GM12878 (cell line): Measurements from ENCODE around the gene SLC13A3. TPM values are rescaled to one million over a fixed set of nuclear protein-coding genes. Genes with fewer than 3 reads are reported as not detected.

Experiments
- ATAC-seq: fragments of 200-7000 bp; cut with Tn5 transposase; 3 replicates; pipeline ENCODE4 v1.9.1; 2020; ENCODE audit warnings: mild to moderate bottlenecking, moderate library complexity
- BruUV-seq: library from RNA; stranded (reverse); fragments of 400-500 nt; replicated peaks from 2 replicates; lab custom pipeline; 2021; lab: Mats Ljungman, UMichigan
- CTCF ChIA-PET: fragments of 300-600 bp; sonication (Branson Sonifier 250); formaldehyde crosslinking; extraction: SDS; loops from one replicate; lab custom pipeline; 2021; ENCODE audit warnings: inconsistent platforms; lab: Yijun Ruan, JAX
- POLR2A ChIA-PET: fragments of 350-600 bp; formaldehyde crosslinking; extraction: SDS; loops from one replicate; lab custom pipeline; 2021; ENCODE audit warnings: inconsistent platforms; lab: Charles Lee
- RAD21 ChIA-PET: fragments of 300-600 bp; sonication (Branson Sonifier 250); formaldehyde crosslinking; loops from one replicate; lab custom pipeline; 2023; ENCODE audit warnings: antibody characterized with exemption; ENCODE audit not compliant: unreplicated experiment; lab: Charles Lee
- SMC1A ChIA-PET: fragments of 300-600 bp; sonication (Branson Sonifier 250); formaldehyde crosslinking; loops from one replicate; lab custom pipeline; 2023; ENCODE audit not compliant: unreplicated experiment, uncharacterized antibody; lab: Charles Lee
- DNase-seq: peaks from one replicate; pipeline ENCODE4 v3.0.0-alpha.2; 2011; ENCODE audit warnings: low read depth, low spot score
- FAIRE-seq: peaks from 3 replicates; lab custom pipeline; 2011; peaks lifted over from hg19 to GRCh38; lab: Jason Lieb, UNC
- H2AFZ ChIP-seq: 2 replicates; pipeline ENCODE4 v1.6.0; 2011; ENCODE audit warnings: low read depth, low read length, control low read depth; ENCODE audit not compliant: control insufficient read depth
- H3K27ac ChIP-seq: 2 replicates; pipeline ENCODE4 v1.5.1; 2011; ENCODE audit warnings: control low read depth; ENCODE audit not compliant: control insufficient read depth, insufficient read depth
- H3K27me3 ChIP-seq, 2 experiments: replicated peaks in 1 of 2; 2 replicates each; pipeline versions ENCODE4 v1.6.0 to v1.6.1; 2011; ENCODE audit warnings: low read length in 1 of 2; ENCODE audit not compliant: control insufficient read depth in 2 of 2, insufficient read depth in 2 of 2
- H3K36me3 ChIP-seq, 2 experiments: 2 replicates each; pipeline ENCODE4 v1.5.1; 2011; ENCODE audit warnings: low read length in 1 of 2; ENCODE audit not compliant: control insufficient read depth in 2 of 2, insufficient read depth in 2 of 2
- H3K4me1 ChIP-seq: 2 replicates; pipeline ENCODE4 v1.6.1; 2011; ENCODE audit warnings: mild to moderate bottlenecking, low read length, moderate library complexity, mixed read lengths; ENCODE audit not compliant: control insufficient read depth, insufficient read depth
- H3K4me2 ChIP-seq: 2 replicates; pipeline ENCODE4 v1.6.0; 2011; ENCODE audit warnings: control low read depth; ENCODE audit not compliant: control insufficient read depth, insufficient read depth
- H3K4me3 ChIP-seq: fragments of 200-600 bp; sonication (generic); 2 replicates; pipeline ENCODE4 v1.5.1; 2016
- H3K79me2 ChIP-seq: 2 replicates; pipeline ENCODE4 v1.6.0; 2011; ENCODE audit warnings: low read length; ENCODE audit not compliant: control insufficient read depth, insufficient read depth
- H3K9ac ChIP-seq: 2 replicates; pipeline ENCODE4 v1.8.0; 2011; ENCODE audit warnings: low read length, control low read depth, mixed read lengths; ENCODE audit not compliant: control insufficient read depth, insufficient read depth
- H3K9me3 ChIP-seq: replicated peaks from 3 replicates; pipeline ENCODE4 v1.5.1; 2011; ENCODE audit warnings: mild to moderate bottlenecking, low read length; ENCODE audit not compliant: control insufficient read depth, insufficient read depth
- H4K20me1 ChIP-seq: 2 replicates; pipeline ENCODE4 v1.6.0; 2011; ENCODE audit not compliant: control insufficient read depth, insufficient read depth
- BCL11A ChIP-seq: IDR thresholded peaks from 2 replicates; pipeline ENCODE4 v1.6.1; 2011; ENCODE audit warnings: low read depth, low read length
- BMI1 ChIP-seq: fragments of 450-650 bp; IDR thresholded peaks from 2 replicates; pipeline ENCODE4 v1.6.1; 2016; ENCODE audit warnings: mild to moderate bottlenecking, moderate library complexity, borderline replicate concordance
- CBX5 ChIP-seq: sonication (generic); IDR thresholded peaks from 2 replicates; pipeline ENCODE4 v1.6.1; 2016; ENCODE audit warnings: low read depth, moderate library complexity, mild to moderate bottlenecking, inconsistent platforms
- IRF5 ChIP-seq: fragments of 450-650 bp; IDR thresholded peaks from 2 replicates; pipeline ENCODE4 v1.6.1; 2017; ENCODE audit warnings: borderline replicate concordance
- JUNB ChIP-seq: IDR thresholded peaks from 2 replicates; pipeline ENCODE4 v1.6.1; 2016; ENCODE audit warnings: antibody characterized with exemption, mild to moderate bottlenecking
- MEF2A ChIP-seq: IDR thresholded peaks from 2 replicates; pipeline ENCODE4 v1.6.1; 2011; ENCODE audit warnings: low read depth, mild to moderate bottlenecking, low read length, moderate library complexity; ENCODE audit not compliant: insufficient read depth
- MLLT1 ChIP-seq: fragments of 450-650 bp; IDR thresholded peaks from 2 replicates; pipeline ENCODE4 v1.6.1; 2016; ENCODE audit warnings: mild to moderate bottlenecking
- MXI1 ChIP-seq: fragments of 150-350 bp; IDR thresholded peaks from 2 replicates; pipeline ENCODE4 v1.6.1; 2011; ENCODE audit warnings: low read depth, mild to moderate bottlenecking, inconsistent platforms, low read length, improper control_type of control experiment
- NR2F1 ChIP-seq: fragments of 450-650 bp; conservative IDR thresholded peaks from 2 replicates; pipeline ENCODE4 v1.6.1; 2017; ENCODE audit warnings: mild to moderate bottlenecking
- POU2F2 ChIP-seq: IDR thresholded peaks from 3 replicates; pipeline ENCODE4 v1.6.1; 2011; ENCODE audit warnings: low read depth, mild to moderate bottlenecking, low read length, borderline replicate concordance
- SRF ChIP-seq, 2 experiments: IDR thresholded peaks; 2 replicates each; pipeline ENCODE4 v1.6.1; 2011; ENCODE audit warnings: low read depth in 2 of 2, low read length in 2 of 2, mild to moderate bottlenecking in 1 of 2, moderate library complexity in 1 of 2
- TBL1XR1 ChIP-seq: IDR thresholded peaks from 2 replicates; pipeline ENCODE4 v1.6.1; 2012; ENCODE audit warnings: low read depth, low read length, improper control_type of control experiment
- USF1 ChIP-seq: IDR thresholded peaks from 2 replicates; pipeline ENCODE4 v1.6.1; 2011; ENCODE audit warnings: borderline replicate concordance, low read depth, mild to moderate bottlenecking, moderate library complexity, mixed read lengths, low read length; ENCODE audit not compliant: insufficient read depth; ENCODE audit errors: extremely low read length
- USF2 ChIP-seq: IDR thresholded peaks from 2 replicates; pipeline ENCODE4 v1.6.1; 2011; ENCODE audit warnings: low read depth, low read length, improper control_type of control experiment, borderline replicate concordance
- YY1 ChIP-seq: IDR thresholded peaks from 2 replicates; pipeline ENCODE4 v1.6.1; 2011; ENCODE audit warnings: low read depth, mild to moderate bottlenecking, low read length
- ZNF24 ChIP-seq: fragments of 450-650 bp; IDR thresholded peaks from 2 replicates; pipeline ENCODE4 v1.6.1; 2017; ENCODE audit warnings: antibody characterized with exemption, mild to moderate bottlenecking
- WGBS: methylation state at CpG from one replicate; pipeline ENCODE4 v1.1.6; 2016; ENCODE audit warnings: low lambda C conversion rate; ENCODE audit not compliant: insufficient replicate concordance, insufficient coverage; ENCODE audit errors: missing lambda C conversion rate; 5-methylcytosine and 5-hydroxymethylcytosine counted together
- in situ Hi-C: fragments of 300-500 bp; cut with MboI; formaldehyde crosslinking; loops from 9 replicates; pipeline ENCODE4 v1.14.3; 2018; ENCODE audit warnings: mixed read lengths
- intact Hi-C: fragments of 100-400 bp; cut with micrococcal nuclease; formaldehyde crosslinking; loops from one replicate; pipeline ENCODE4 v1.14.2; 2022; ENCODE audit not compliant: unreplicated experiment
- polyA plus RNA-seq, 11 experiments: library from polyadenylated mRNA; depleted of rRNA in 4 of 11; unstranded in 6 of 11; stranded (reverse) in 5 of 11; fragments of >200 nt; fragmentation: Nextera tagmentation in 4 of 11; fragmentation: Illumina TruSeq in 1 of 11; extraction: Ambion mirVana in 4 of 11; extraction: Trizol in 1 of 11; gene quantifications; 1 replicate in 1 of 11; 2 replicates in 10 of 11; pipeline versions ENCODE4 v1.2.1 to v1.2.3, GENCODE V29; 2011 to 2016; ENCODE audit warnings: inconsistent platforms in 2 of 11, missing spikeins in 2 of 11, low read depth in 1 of 11
- total RNA-seq, 4 experiments: library from RNA; depleted of rRNA in 3 of 4; stranded (reverse); fragments of >200 nt in 3 of 4; fragmentation: Illumina TruSeq in 1 of 4; extraction: Trizol in 1 of 4; gene quantifications; 2 replicates each; pipeline versions ENCODE4 v1.2.1 to v1.2.3, GENCODE V29; 2013 to 2021
- TF ChIP-seq, protein P1 (sequence below): IDR thresholded peaks from 2 replicates; pipeline ENCODE4 v1.6.1; 2011; ENCODE audit warnings: borderline replicate concordance, low read depth, mild to moderate bottlenecking, moderate library complexity, low read length; ENCODE audit not compliant: insufficient read depth, poor library complexity, severe bottlenecking

Gene SLC13A3
- total and polyA plus RNA-seq, 10 of the 15 experiments (the other 5 are each of a cell fraction or from before 2014, with no cell fraction given) = 0.03 to 0.76 (median 0.07) TPM; not detected in 4

- Histone ChIP-seq H3K4me1 (no peaks in the 10 kb centered on the region), H3K9ac (no peak overlapping the region), H3K4me2 (no peak overlapping the region), H3K9me3 (no peaks in the 10 kb centered on the region), H3K4me3 (no peak overlapping the region), H3K79me2 (no peaks in the 10 kb centered on the region), H3K27me3 (peaks cover 0 to 2% of the 10 kb centered on the region in 2 experiments; a peak in 2 of 4 replicates), H3K36me3 (no peaks in the 10 kb centered on the region), H3K27ac (no peak overlapping the region), H4K20me1 (no peaks in the 10 kb centered on the region), H2AFZ (no peak overlapping the region)
- TF ChIP-seq MLLT1 (no peak), SRF (IDR thresholded peaks at IDR 0.05; ENCODE audit: low read depth in 2 of 2, low read length in 2 of 2) (no peak), USF1 (no peak), TBL1XR1 (no peak), JUNB (no peak), YY1 (no peak), USF2 (no peak), CBX5 (no peak), MEF2A (no peak), ZNF24 (no peak), MXI1 (no peak), IRF5 (no peak), BCL11A (no peak), POU2F2 (no peak), BMI1 (no peak), NR2F1 (no peak)
- TF ChIP-seq, protein P1, sequence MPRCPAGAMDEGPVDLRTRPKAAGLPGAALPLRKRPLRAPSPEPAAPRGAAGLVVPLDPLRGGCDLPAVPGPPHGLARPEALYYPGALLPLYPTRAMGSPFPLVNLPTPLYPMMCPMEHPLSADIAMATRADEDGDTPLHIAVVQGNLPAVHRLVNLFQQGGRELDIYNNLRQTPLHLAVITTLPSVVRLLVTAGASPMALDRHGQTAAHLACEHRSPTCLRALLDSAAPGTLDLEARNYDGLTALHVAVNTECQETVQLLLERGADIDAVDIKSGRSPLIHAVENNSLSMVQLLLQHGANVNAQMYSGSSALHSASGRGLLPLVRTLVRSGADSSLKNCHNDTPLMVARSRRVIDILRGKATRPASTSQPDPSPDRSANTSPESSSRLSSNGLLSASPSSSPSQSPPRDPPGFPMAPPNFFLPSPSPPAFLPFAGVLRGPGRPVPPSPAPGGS = no peak
- FAIRE-seq (no peak), DNase-seq (no peak), ATAC-seq (no peak)
- no TSS peak for BruUV-seq
- intact Hi-C loops = no loop called here
- in situ Hi-C loops = no loop called here
- WGBS = 2% methylated on average over 4 of the region's 4 CpGs
- ChIA-PET CTCF (no interaction called here), RAD21 (no interaction called here), POLR2A (no interaction called here), SMC1A (no interaction called here)
Measured at GRCh38 chr20:46647469-46647868, 3.8 kb downstream of the SLC13A3 start.
